H1 (cell line): ENCODE measurements around the gene SLC22A3. TPM values are rescaled to one million over a fixed set of nuclear protein-coding genes. Genes with fewer than 3 reads are reported as not detected.

Source experiments
- polyA plus RNA-seq, 7 experiments: library from polyadenylated mRNA; depleted of rRNA in 3 of 7; stranded (reverse) in 5 of 7; unstranded in 2 of 7; fragments of >200 nt in 5 of 7; fragments of 200-250 nt in 2 of 7; gene quantifications; 1 replicate in 5 of 7; 2 replicates in 1 of 7; 4 replicates in 1 of 7; pipeline versions ENCODE4 v1.2.1 to v1.2.3, GENCODE V29; 2011 to 2013; ENCODE audit warnings: missing spikeins in 2 of 7, mixed read lengths in 2 of 7
- total RNA-seq: library from RNA; stranded (reverse); fragmentation: NEBNext Ultra II Directional; extraction: Animal tissue kit (Norgen Biotek cat#: 25700); gene quantifications from 2 replicates; pipeline ENCODE4 v1.2.1, GENCODE V29; 2021

Gene SLC22A3
- total and polyA plus RNA-seq, 2 of the 8 experiments (the other 6 are each of a cell fraction or from before 2014, with no cell fraction given), result 1.0 to 2.9 TPM

Other genes starting within 250 kb of the SLC22A3 start
- 0.45 and 0.98 TPM in 2 replicates for gene SLC22A1, start 226.6 kb upstream of the SLC22A3 start, total RNA-seq
- 0.12 and 0.16 TPM in 2 replicates for gene SLC22A1, start 226.6 kb upstream of the SLC22A3 start, polyA plus RNA-seq (2011; rRNA removed)
- gene SLC22A2, start 89.6 kb upstream of the SLC22A3 start, total RNA-seq, result 1.2 and 1.4 TPM in 2 replicates
- gene SLC22A2, start 89.6 kb upstream of the SLC22A3 start, polyA plus RNA-seq (2011; rRNA removed), result 0.23 TPM in 1 of 2 replicates, not detected in the other